Neural progenitor cell (in vitro differentiated cells): ENCODE measurements around the gene TOLLIP.

Experiments used
- EZH2 ChIP-seq: fragments of 200-600 bp; sonication (generic); IDR thresholded peaks from 2 replicates; pipeline ENCODE4 v1.6.1; 2017; ENCODE audit warnings: antibody characterized with exemption, mild to moderate bottlenecking, moderate library complexity
- EZH2phosphoT487 ChIP-seq: fragments of 200-600 bp; sonication (generic); IDR thresholded peaks from 2 replicates; pipeline ENCODE4 v1.6.1; 2017; ENCODE audit warnings: antibody characterized with exemption
- TF ChIP-seq, protein P1 (sequence below): fragments of 200-600 bp; sonication (generic); IDR thresholded peaks from 2 replicates; pipeline ENCODE4 v1.5.1; 2017; ENCODE audit warnings: antibody characterized with exemption, mild to moderate bottlenecking

DNA sequence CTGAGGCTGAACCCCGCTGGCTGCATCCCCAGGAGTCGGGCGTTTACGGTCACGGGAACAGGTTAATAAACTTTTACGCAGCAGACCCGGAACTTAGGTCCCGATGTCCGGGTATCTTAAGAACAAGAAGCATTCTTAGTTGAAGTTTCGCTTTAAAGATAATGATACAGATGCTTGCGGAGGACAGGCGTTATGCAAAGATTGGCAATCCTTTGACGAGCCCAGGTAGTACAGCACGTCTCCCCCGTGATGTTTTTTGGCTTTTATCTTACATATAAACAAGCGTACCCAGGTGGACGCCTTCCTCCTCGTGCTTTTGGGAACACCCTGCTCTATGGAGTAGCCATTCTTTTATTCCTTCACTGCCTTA is 871 bp upstream of the TOLLIP start:
- no peak for TF ChIP-seq EZH2
- TF ChIP-seq, protein P1, sequence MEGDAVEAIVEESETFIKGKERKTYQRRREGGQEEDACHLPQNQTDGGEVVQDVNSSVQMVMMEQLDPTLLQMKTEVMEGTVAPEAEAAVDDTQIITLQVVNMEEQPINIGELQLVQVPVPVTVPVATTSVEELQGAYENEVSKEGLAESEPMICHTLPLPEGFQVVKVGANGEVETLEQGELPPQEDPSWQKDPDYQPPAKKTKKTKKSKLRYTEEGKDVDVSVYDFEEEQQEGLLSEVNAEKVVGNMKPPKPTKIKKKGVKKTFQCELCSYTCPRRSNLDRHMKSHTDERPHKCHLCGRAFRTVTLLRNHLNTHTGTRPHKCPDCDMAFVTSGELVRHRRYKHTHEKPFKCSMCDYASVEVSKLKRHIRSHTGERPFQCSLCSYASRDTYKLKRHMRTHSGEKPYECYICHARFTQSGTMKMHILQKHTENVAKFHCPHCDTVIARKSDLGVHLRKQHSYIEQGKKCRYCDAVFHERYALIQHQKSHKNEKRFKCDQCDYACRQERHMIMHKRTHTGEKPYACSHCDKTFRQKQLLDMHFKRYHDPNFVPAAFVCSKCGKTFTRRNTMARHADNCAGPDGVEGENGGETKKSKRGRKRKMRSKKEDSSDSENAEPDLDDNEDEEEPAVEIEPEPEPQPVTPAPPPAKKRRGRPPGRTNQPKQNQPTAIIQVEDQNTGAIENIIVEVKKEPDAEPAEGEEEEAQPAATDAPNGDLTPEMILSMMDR: no peak
- TF ChIP-seq EZH2phosphoT487: no peak
